NB4 (cell line): ENCODE results near the gene FMNL2.

Source experiments
- DNase-seq: peaks from one replicate; pipeline ENCODE4 v3.0.0; 2010; ENCODE audit warnings: low read depth
- H3K4me3 ChIP-seq: one replicate; pipeline ENCODE4 v1.5.1; 2011; ENCODE audit warnings: mild to moderate bottlenecking, low read depth, low read length, moderate library complexity
- MAX ChIP-seq: IDR thresholded peaks from 2 replicates; pipeline ENCODE4 v1.6.1; 2011; ENCODE audit warnings: low read depth, low read length
- MYC ChIP-seq: IDR thresholded peaks from 2 replicates; pipeline ENCODE4 v1.6.1; 2011; ENCODE audit warnings: low read depth, low read length
- POLR2A ChIP-seq: IDR thresholded peaks from 2 replicates; pipeline ENCODE4 v1.6.1; 2011; ENCODE audit warnings: mild to moderate bottlenecking; ENCODE audit not compliant: insufficient read length; ENCODE audit errors: extremely low read depth
- TF ChIP-seq, protein P1 (sequence below): IDR thresholded peaks from one replicate; pipeline ENCODE4 v1.5.1; 2012; ENCODE audit warnings: low read depth, low read length

FMNL2 gene

DNA sequence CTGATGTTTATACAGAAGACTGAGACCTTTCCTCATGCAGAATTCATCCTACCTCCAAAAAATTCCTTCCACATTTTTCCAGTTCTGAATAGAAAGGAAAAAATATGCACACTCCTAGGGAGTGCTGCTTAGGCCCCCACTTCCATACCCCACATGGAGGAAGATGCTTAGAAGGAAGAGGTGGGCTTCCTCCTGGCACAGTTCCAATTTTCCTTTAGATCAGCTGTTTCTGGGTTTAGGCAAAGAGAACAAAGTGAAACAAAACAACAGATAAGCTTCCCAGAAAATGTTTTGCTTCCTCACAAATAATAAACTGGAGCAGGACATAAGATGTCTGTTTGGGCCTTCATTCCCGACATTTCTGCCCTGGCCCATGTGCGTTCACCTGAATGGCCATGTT is 209.7 kb downstream of the FMNL2 start:
- DNase-seq: no peak
- TF ChIP-seq, protein P1, sequence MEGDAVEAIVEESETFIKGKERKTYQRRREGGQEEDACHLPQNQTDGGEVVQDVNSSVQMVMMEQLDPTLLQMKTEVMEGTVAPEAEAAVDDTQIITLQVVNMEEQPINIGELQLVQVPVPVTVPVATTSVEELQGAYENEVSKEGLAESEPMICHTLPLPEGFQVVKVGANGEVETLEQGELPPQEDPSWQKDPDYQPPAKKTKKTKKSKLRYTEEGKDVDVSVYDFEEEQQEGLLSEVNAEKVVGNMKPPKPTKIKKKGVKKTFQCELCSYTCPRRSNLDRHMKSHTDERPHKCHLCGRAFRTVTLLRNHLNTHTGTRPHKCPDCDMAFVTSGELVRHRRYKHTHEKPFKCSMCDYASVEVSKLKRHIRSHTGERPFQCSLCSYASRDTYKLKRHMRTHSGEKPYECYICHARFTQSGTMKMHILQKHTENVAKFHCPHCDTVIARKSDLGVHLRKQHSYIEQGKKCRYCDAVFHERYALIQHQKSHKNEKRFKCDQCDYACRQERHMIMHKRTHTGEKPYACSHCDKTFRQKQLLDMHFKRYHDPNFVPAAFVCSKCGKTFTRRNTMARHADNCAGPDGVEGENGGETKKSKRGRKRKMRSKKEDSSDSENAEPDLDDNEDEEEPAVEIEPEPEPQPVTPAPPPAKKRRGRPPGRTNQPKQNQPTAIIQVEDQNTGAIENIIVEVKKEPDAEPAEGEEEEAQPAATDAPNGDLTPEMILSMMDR: no peak
- TF ChIP-seq MYC: no peak
- H3K4me3 ChIP-seq: no peak overlapping the region

DNA sequence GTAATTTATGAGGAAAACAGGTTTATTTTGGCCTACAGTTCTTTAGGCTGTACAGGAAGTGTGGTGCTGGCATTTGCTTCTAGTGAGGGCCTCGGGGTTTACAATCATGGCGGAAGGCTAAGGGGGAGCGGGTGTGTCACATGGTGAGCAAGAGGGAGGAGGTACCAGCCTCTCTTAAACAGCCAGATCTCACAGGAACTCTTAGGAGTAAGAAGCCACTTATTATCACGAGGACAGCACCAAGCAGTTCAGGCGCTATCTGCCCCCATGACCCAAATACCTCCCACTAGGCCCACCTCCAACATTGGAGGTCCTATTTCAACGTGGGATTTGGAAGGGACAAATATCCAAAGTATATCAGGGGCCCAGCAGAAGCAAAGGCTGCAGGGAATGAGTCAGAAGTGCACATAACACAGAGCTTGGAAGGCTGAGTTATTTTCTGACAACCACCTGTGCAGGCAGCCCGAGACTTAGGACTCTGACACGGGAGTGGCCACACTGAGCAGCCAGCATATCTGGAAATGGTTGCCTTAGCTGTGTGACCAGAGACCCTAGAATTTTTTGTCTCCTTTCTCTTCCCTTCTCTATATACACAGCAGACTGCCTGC is 211.4 kb downstream of the FMNL2 start:
- DNase-seq: no peak
- no peak overlapping the region for H3K4me3 ChIP-seq
- TF ChIP-seq POLR2A: no peak
- no peak for TF ChIP-seq MYC
- TF ChIP-seq, protein P1: no peak

DNA sequence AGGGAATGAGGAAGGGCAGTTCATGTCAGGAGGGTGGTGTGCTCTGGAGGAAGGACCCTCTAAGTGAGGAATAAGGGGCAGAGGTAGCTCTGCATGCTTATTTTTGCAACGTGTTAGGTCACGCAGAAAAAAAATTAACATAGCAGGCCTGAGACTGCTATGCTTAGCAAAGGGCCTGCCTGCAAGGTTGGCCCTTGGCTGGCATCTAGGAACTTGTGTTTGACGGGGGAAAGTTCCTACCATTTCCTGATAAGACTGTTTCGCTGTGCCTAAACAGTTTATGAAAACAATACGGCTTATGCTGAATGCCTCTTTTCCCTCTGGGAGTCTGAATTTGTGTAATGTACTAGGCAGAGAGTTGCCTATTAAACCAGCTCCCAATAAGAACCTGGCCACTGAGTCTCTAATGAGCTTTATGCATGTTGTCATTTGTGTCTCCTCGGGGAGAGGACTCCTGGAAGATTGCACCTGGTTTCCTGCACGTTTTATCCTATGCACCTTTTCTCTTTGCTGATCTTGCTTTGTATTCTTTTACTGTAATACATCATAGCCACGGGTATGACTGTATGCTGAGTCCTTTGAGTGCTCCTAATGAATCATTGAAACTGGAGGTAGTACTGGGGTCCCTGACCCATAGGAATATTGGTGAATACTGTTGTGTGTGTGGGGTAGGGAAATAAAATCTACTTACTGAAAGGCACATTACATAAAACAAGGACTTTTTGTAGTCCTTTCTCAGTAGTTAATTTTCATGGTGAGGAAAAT is 213.3 kb downstream of the FMNL2 start:
- DNase-seq: no peak
- TF ChIP-seq MAX (no peak), POLR2A (no peak), MYC (no peak)
- TF ChIP-seq, protein P1: no peak
- no peak overlapping the region for H3K4me3 ChIP-seq

GRCh38 chr2:152548996-152549395 is 214.0 kb downstream of the FMNL2 start:
- DNase-seq: no peak
- H3K4me3 ChIP-seq: no peak overlapping the region
- TF ChIP-seq MYC: no peak
- TF ChIP-seq MAX: no peak
- TF ChIP-seq, protein P1: no peak
- no peak for TF ChIP-seq POLR2A

DNA sequence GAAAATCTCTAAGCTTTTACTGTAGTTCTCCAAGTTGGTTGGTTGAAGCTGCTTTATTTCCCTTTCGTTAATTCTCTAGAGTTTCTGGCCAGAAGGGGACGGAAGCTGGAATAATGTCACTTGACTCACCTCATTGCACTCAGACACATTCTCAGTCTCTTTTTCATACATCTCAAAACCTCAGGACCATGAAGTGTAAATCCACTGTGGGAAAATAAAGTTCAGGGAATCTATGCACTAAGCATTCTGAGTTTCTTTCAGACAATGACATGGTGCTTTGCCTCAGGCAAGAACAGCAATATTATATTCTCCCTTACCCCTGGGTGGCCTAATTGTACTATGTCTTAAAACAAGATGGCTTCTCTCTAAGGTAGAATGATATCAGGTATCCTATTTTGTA is 214.4 kb downstream of the FMNL2 start:
- TF ChIP-seq POLR2A (no peak), MYC (no peak), MAX (no peak)
- TF ChIP-seq, protein P1: no peak
- H3K4me3 ChIP-seq: no peak overlapping the region
- DNase-seq: no peak

DNA sequence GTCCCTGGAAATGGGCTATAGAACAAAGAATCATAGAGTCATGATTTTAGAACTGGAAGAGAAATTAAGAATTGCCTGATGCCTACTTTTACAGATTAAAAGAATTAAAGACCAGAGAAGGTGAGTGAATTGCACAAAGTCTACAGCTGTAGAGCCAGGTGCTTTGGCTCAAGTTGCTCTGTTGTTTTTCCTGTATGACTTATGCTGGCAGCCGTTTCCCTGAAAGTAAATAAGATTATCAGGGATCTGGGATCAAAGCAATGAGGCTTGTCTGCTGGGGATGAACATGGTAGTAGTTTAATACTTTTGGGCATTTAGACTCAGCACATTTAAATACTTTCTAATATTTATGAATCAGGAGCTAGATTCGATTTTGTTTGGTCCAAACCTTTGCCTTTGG is 215.4 kb downstream of the FMNL2 start:
- no peak overlapping the region for H3K4me3 ChIP-seq
- TF ChIP-seq MYC (no peak), MAX (no peak), POLR2A (no peak)
- TF ChIP-seq, protein P1: no peak
- no peak for DNase-seq
